HG03280 (cell line): ENCODE measurements around the gene SMYD1.

Experiments
- ATAC-seq: cut with Tn5 transposase; IDR thresholded peaks from one replicate; pipeline ENCODE4 v1.9.1; 2021; ENCODE audit warnings: mild to moderate bottlenecking, moderate library complexity; ENCODE audit not compliant: unreplicated experiment

SMYD1 gene

GRCh38 chr2:88086401-88086800 is 18.8 kb downstream of the SMYD1 start:
- ATAC-seq = no peak

- no peak for ATAC-seq
Observed at GRCh38 chr2:88087073-88087472, 19.4 kb downstream of the SMYD1 start.

- ATAC-seq = no peak
Observed at GRCh38 chr2:88087763-88088162, 20.1 kb downstream of the SMYD1 start.

GRCh38 chr2:88088999-88089398 is 21.4 kb downstream of the SMYD1 start:
- ATAC-seq = no peak

- no peak for ATAC-seq
Observed at GRCh38 chr2:88090446-88091283, 23.0 kb downstream of the SMYD1 start.

- ATAC-seq = no peak
Observed at GRCh38 chr2:88091943-88092342, 24.3 kb downstream of the SMYD1 start.

- no peak for ATAC-seq
Observed at GRCh38 chr2:88092773-88093172, 25.1 kb downstream of the SMYD1 start.

- no peak for ATAC-seq
Observed at GRCh38 chr2:88095022-88095421, 27.4 kb downstream of the SMYD1 start.

- no peak for ATAC-seq
Observed at GRCh38 chr2:88096708-88097107, 29.1 kb downstream of the SMYD1 start.

- ATAC-seq = no peak
Observed at GRCh38 chr2:88097192-88097591, 29.6 kb downstream of the SMYD1 start.

- ATAC-seq = no peak
Observed at GRCh38 chr2:88097891-88098557, 30.4 kb downstream of the SMYD1 start.

- ATAC-seq = no peak
Observed at GRCh38 chr2:88098558-88098900, 30.9 kb downstream of the SMYD1 start.

- ATAC-seq = no peak
Observed at GRCh38 chr2:88099798-88100488, 32.3 kb downstream of the SMYD1 start.

- ATAC-seq = no peak
Observed at GRCh38 chr2:88100489-88100858, 32.8 kb downstream of the SMYD1 start.

GRCh38 chr2:88108796-88109195 is 41.2 kb downstream of the SMYD1 start:
- no peak for ATAC-seq

- no peak for ATAC-seq
Observed at GRCh38 chr2:88110830-88111229, 43.2 kb downstream of the SMYD1 start.

- ATAC-seq = no peak
Observed at GRCh38 chr2:88113069-88113468, 45.4 kb downstream of the SMYD1 start.

- ATAC-seq = no peak
Observed at GRCh38 chr2:88114889-88115288, 47.3 kb downstream of the SMYD1 start.

- no peak for ATAC-seq
Observed at GRCh38 chr2:88115825-88116518, 48.3 kb downstream of the SMYD1 start.

- ATAC-seq = no peak
Observed at GRCh38 chr2:88116669-88117432, 49.2 kb downstream of the SMYD1 start.

GRCh38 chr2:88117973-88118372 is 50.3 kb downstream of the SMYD1 start:
- ATAC-seq = no peak
